ENCODE results near the gene SMCO2. TPM values are rescaled to one million over a fixed set of nuclear protein-coding genes. Genes with fewer than 3 reads are reported as not detected.
A peak's percentile ranks its signal among the peaks of the same experiment; 100 is the strongest.

SMCO2 gene
- total and polyA plus RNA-seq, 7 donors: 0.15 TPM; not detected in 6

DNA sequence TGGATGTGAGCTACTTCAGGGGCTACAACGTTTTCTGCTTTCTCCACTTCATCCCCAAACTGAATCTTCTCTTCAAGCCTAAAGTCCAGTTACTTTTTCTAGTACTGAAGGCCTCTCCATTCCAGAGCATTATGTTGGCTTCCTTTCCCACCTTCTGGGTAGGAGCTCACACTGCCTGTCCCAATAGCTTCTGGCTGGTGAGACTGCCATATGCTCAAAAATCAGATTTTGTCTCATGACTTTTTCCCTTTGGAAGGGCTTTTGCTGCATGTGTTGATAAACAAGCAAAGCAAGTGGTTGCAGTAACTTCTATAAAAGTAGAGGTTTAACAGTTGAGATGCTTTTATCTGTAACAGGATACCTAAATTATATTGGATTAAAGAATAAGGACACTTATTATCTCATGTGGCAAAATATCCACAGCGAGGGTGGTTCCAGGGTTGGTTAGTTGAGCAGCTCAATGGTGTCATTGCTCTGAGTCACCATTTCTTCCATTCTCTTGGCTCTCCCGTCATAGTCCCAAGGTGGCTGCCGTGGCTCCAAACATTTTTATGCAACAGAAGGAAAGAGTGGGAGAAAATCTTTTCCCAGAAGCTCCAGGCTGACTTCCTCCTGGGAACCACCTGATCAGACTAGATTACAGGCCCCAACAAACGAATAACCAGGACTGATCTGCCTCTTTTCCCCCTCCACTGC, 62.3 kb downstream of the SMCO2 start:
- H3K4me1 ChIP-seq: peaks cover 0 to 18% (median 11%) of the 10 kb centered on the region in 4 donors
- DNase-seq: no peak
- intact Hi-C loops (cut with DNase I): no loop called here
- no peaks in the 10 kb centered on the region for H3K36me3 ChIP-seq
- no peaks in the 10 kb centered on the region for H3K27me3 ChIP-seq
- no peaks in the 10 kb centered on the region for H3K9me3 ChIP-seq
- TF ChIP-seq POLR2A (IDR thresholded peaks at IDR 0.05) (no peak), EP300 (IDR thresholded peaks at IDR 0.05) (no peak)
- 79 to 86% methylated on average over 5 of the region's 5 CpGs for WGBS, 2 donors
- H3K4me3 ChIP-seq: no peak overlapping the region
- no peak overlapping the region for H3K27ac ChIP-seq

- TF ChIP-seq, protein P1, sequence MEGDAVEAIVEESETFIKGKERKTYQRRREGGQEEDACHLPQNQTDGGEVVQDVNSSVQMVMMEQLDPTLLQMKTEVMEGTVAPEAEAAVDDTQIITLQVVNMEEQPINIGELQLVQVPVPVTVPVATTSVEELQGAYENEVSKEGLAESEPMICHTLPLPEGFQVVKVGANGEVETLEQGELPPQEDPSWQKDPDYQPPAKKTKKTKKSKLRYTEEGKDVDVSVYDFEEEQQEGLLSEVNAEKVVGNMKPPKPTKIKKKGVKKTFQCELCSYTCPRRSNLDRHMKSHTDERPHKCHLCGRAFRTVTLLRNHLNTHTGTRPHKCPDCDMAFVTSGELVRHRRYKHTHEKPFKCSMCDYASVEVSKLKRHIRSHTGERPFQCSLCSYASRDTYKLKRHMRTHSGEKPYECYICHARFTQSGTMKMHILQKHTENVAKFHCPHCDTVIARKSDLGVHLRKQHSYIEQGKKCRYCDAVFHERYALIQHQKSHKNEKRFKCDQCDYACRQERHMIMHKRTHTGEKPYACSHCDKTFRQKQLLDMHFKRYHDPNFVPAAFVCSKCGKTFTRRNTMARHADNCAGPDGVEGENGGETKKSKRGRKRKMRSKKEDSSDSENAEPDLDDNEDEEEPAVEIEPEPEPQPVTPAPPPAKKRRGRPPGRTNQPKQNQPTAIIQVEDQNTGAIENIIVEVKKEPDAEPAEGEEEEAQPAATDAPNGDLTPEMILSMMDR (IDR thresholded peaks at IDR 0.05): no peak
- TF ChIP-seq POLR2A (IDR thresholded peaks at IDR 0.05) (no peak), POLR2AphosphoS5 (IDR thresholded peaks at IDR 0.05) (peak in 2 of 4 donors; percentile 13 to 20)
- peaks cover 0 to 13% (median 8%) of the 10 kb centered on the region in 4 donors for H3K4me1 ChIP-seq
- no peak for DNase-seq
- peak overlapping the region in 3 of 4 donors; percentile 4 to 60 (median 47) for H3K27ac ChIP-seq
- H3K36me3 ChIP-seq: no peaks in the 10 kb centered on the region
- intact Hi-C loops (cut with DNase I): no loop called here
- WGBS, 2 donors: 83% methylated on average over 6 of the region's 6 CpGs
- no peaks in the 10 kb centered on the region for H3K9me3 ChIP-seq
- H3K27me3 ChIP-seq: no peaks in the 10 kb centered on the region
- H3K4me3 ChIP-seq: no peak overlapping the region
Observed at GRCh38 chr12:27511031-27511722, 64.6 kb downstream of the SMCO2 start.

- H3K4me1 ChIP-seq: peaks cover 0 to 13% (median 8%) of the 10 kb centered on the region in 4 donors
- intact Hi-C loops (cut with DNase I): no loop called here
- H3K27ac ChIP-seq: peak overlapping the region in 3 of 4 donors; percentile 4 to 60 (median 47)
- H3K4me3 ChIP-seq: no peak overlapping the region
- 91 to 96% methylated on average over 3 of the region's 3 CpGs for WGBS, 2 donors
- H3K9me3 ChIP-seq: no peaks in the 10 kb centered on the region
- H3K36me3 ChIP-seq: no peaks in the 10 kb centered on the region
- no peaks in the 10 kb centered on the region for H3K27me3 ChIP-seq
- no peak for DNase-seq
- TF ChIP-seq, protein P1 (IDR thresholded peaks at IDR 0.05): no peak
- no peak for TF ChIP-seq POLR2A (IDR thresholded peaks at IDR 0.05)
- no peak for TF ChIP-seq EP300 (IDR thresholded peaks at IDR 0.05)
- no peak for TF ChIP-seq POLR2AphosphoS5 (IDR thresholded peaks at IDR 0.05)
Observed at GRCh38 chr12:27511723-27512045, 65.1 kb downstream of the SMCO2 start.

- TF ChIP-seq, protein P1 (IDR thresholded peaks at IDR 0.05): no peak
- TF ChIP-seq EP300 (IDR thresholded peaks at IDR 0.05) (no peak), POLR2AphosphoS5 (IDR thresholded peaks at IDR 0.05) (no peak), POLR2A (IDR thresholded peaks at IDR 0.05) (no peak)
- Histone ChIP-seq H3K9me3 (no peaks in the 10 kb centered on the region), H3K4me3 (no peak overlapping the region), H3K4me1 (peaks cover 0 to 13% (median 8%) of the 10 kb centered on the region in 4 donors), H3K36me3 (no peaks in the 10 kb centered on the region), H3K27me3 (no peaks in the 10 kb centered on the region), H3K27ac (no peak overlapping the region)
- 88 to 91% methylated on average over 7 of the region's 7 CpGs for WGBS, 2 donors
- DNase-seq: no peak
- intact Hi-C loops (cut with DNase I): no loop called here
Observed at GRCh38 chr12:27513155-27513824, 66.8 kb downstream of the SMCO2 start.

GRCh38 chr12:27515671-27516070, 69.1 kb downstream of the SMCO2 start:
- no peak overlapping the region for H3K4me3 ChIP-seq
- no peaks in the 10 kb centered on the region for H3K9me3 ChIP-seq
- no peak for DNase-seq
- 81 to 86% methylated on average over 9 of the region's 9 CpGs for WGBS, 2 donors
- intact Hi-C loops (cut with DNase I): no loop called here
- no peak overlapping the region for H3K27ac ChIP-seq
- no peaks in the 10 kb centered on the region for H3K27me3 ChIP-seq
- H3K36me3 ChIP-seq: no peaks in the 10 kb centered on the region
- TF ChIP-seq POLR2AphosphoS5 (IDR thresholded peaks at IDR 0.05) (no peak), POLR2A (IDR thresholded peaks at IDR 0.05) (no peak), EP300 (IDR thresholded peaks at IDR 0.05) (no peak)
- TF ChIP-seq, protein P1 (IDR thresholded peaks at IDR 0.05): no peak
- peaks cover 0 to 13% (median 8%) of the 10 kb centered on the region in 4 donors for H3K4me1 ChIP-seq
